K562 (cell line): ENCODE measurements around the gene TRAF7. TPM values are rescaled to one million over a fixed set of nuclear protein-coding genes. Genes with fewer than 3 reads are reported as not detected.
A peak's percentile ranks its signal among the peaks of the same experiment; 100 is the strongest.

Experiments used
- ATF1 ChIP-seq, 2 experiments: fragments of 450-650 bp in 1 of 2; IDR thresholded peaks; 2 replicates each; pipeline ENCODE4 v1.6.1; 2016; ENCODE audit warnings: missing compliant biosample characterization in 1 of 2, missing genetic modification characterization in 1 of 2
- BRD4 ChIP-seq: fragments of 200-600 bp; sonication (generic); IDR thresholded peaks from 2 replicates; pipeline ENCODE4 v1.6.1; 2017; ENCODE audit warnings: inconsistent platforms
- BRD9 ChIP-seq: fragments of 450-650 bp; IDR thresholded peaks from 2 replicates; pipeline ENCODE4 v1.6.1; 2018; ENCODE audit warnings: low read depth; ENCODE audit not compliant: partially characterized antibody
- FOXK1 ChIP-seq: sonication (generic); formaldehyde crosslinking; IDR thresholded peaks from 2 replicates; pipeline ENCODE4 v1.8.0; 2022; ENCODE audit warnings: missing genetic modification reagents, mild to moderate bottlenecking, borderline replicate concordance
- GATAD2A ChIP-seq: fragments of 450-650 bp; IDR thresholded peaks from 2 replicates; pipeline ENCODE4 v1.6.1; 2017
- MIER1 ChIP-seq: fragments of 450-650 bp; IDR thresholded peaks from 2 replicates; pipeline ENCODE4 v1.6.1; 2016; ENCODE audit warnings: antibody characterized with exemption, mild to moderate bottlenecking, low read depth
- MXI1 ChIP-seq: IDR thresholded peaks from 2 replicates; pipeline ENCODE4 v1.6.1; 2011; ENCODE audit warnings: low read depth, mild to moderate bottlenecking, improper control_type of control experiment, low read length
- MYC ChIP-seq, 2 experiments: fragments of 250-450 bp in 1 of 2; sonication (Bioruptor Pico) in 1 of 2; IDR thresholded peaks; 2 replicates each; pipeline versions ENCODE4 v1.5.1 to v1.6.1; 2012 to 2021; ENCODE audit warnings: low read depth in 2 of 2, borderline replicate concordance in 1 of 2, improper control_type of control experiment in 1 of 2, low read length in 1 of 2, mild to moderate bottlenecking in 1 of 2, moderate library complexity in 1 of 2
- SP2 ChIP-seq: IDR thresholded peaks from 2 replicates; pipeline ENCODE4 v1.6.1; 2011; ENCODE audit warnings: mild to moderate bottlenecking, low read depth, low read length, moderate library complexity; ENCODE audit not compliant: poor library complexity, severe bottlenecking; ENCODE audit errors: extremely low read depth
- SUPT5H ChIP-seq: fragments of 450-650 bp; IDR thresholded peaks from 2 replicates; pipeline ENCODE4 v1.6.1; 2016
- polyA plus RNA-seq, 8 experiments: library from polyadenylated mRNA; depleted of rRNA in 4 of 8; stranded (reverse) in 5 of 8; unstranded in 3 of 8; fragments of >200 nt; fragmentation: Nextera tagmentation in 2 of 8; fragmentation: Illumina TruSeq in 1 of 8; extraction: Ambion mirVana in 2 of 8; extraction: Trizol in 1 of 8; gene quantifications; 2 replicates each; pipeline versions ENCODE4 v1.2.1 to v1.2.3, GENCODE V29; 2011 to 2014; ENCODE audit warnings: inconsistent platforms in 1 of 8, missing spikeins in 1 of 8
- total RNA-seq, 7 experiments: library from RNA; depleted of rRNA in 6 of 7; stranded (reverse); fragments of >200 nt in 6 of 7; fragmentation: Illumina TruSeq in 2 of 7; extraction: Trizol in 2 of 7; gene quantifications; 2 replicates each; pipeline versions ENCODE4 v1.2.1 to v1.2.3, GENCODE V29; 2011 to 2021; ENCODE audit warnings: low replicate concordance in 1 of 7
- TF ChIP-seq, protein P1 (sequence below): sonication (generic); formaldehyde crosslinking; IDR thresholded peaks from 2 replicates; pipeline ENCODE4 v1.8.0; 2022; ENCODE audit warnings: mild to moderate bottlenecking, missing genetic modification reagents
- TF ChIP-seq, protein P2 (sequence below): fragments of 250-450 bp; sonication (Bioruptor Pico); IDR thresholded peaks from 2 replicates; pipeline ENCODE4 v1.8.0; 2022; ENCODE audit warnings: inconsistent platforms
- TF ChIP-seq, protein P3 (sequence below): IDR thresholded peaks from 2 replicates; pipeline ENCODE4 v1.6.1; 2012; ENCODE audit warnings: low read depth, low read length, improper control_type of control experiment, borderline replicate concordance
- TF ChIP-seq, protein P4 (sequence below): sonication (generic); formaldehyde crosslinking; IDR thresholded peaks from 2 replicates; pipeline ENCODE4 v1.8.1; 2022; ENCODE audit warnings: missing genetic modification reagents
- TF ChIP-seq, protein P5 (sequence below): fragments of 450-650 bp; formaldehyde crosslinking; conservative IDR thresholded peaks from 2 replicates; pipeline ENCODE4 v1.4.0; 2022; ENCODE audit warnings: mild to moderate bottlenecking, missing genetic modification characterization

Gene TRAF7
- total and polyA plus RNA-seq, 9 of the 15 experiments (the other 6 are each of a cell fraction or from before 2014, with no cell fraction given): 1.1 to 113 (median 41.6) TPM

DNA sequence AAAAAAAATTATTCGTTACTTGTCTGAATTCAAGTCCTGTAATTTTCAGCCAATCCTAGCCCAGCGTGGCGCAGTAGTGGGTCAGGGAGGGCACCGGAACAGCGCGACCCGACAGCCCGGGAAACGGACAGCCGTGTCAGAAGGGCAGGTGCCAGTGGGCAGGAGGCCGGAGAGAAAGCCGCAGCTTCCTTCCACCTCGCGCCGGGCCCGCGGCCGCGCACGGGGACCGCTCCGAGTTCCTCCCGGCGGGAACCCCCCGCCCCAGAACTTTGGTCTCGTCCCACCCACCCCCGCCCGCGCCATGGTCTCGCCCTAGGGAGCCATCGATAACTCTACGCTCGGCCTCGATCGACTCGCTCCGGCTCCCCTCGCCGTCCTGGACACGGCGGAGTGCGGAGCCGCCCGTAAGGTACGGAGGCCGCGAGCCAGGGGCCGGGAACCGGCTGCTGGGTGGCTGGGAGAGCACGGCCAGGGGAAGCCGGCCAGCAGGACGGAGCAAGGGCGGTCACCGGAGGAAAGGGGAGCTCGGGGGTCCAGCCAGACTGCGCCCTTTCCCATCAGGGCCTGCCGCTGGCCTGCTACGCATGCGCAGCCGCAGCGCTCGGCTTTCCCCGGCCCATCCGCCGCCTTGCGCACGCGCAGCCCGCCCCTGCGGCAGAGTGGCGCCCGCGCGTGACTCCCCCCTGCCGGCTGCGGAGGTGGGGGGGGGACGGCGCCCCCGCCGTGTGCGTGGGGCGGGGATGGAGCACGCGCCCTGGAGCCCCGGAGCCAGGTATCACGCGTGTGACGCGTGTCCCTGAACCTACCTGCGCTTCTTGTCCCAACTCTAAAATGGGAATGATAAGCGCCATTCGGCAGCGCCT, 49.8 kb downstream of the TRAF7 start, which contains the start of gene MLST8 (continued):
- TF ChIP-seq, protein P1, sequence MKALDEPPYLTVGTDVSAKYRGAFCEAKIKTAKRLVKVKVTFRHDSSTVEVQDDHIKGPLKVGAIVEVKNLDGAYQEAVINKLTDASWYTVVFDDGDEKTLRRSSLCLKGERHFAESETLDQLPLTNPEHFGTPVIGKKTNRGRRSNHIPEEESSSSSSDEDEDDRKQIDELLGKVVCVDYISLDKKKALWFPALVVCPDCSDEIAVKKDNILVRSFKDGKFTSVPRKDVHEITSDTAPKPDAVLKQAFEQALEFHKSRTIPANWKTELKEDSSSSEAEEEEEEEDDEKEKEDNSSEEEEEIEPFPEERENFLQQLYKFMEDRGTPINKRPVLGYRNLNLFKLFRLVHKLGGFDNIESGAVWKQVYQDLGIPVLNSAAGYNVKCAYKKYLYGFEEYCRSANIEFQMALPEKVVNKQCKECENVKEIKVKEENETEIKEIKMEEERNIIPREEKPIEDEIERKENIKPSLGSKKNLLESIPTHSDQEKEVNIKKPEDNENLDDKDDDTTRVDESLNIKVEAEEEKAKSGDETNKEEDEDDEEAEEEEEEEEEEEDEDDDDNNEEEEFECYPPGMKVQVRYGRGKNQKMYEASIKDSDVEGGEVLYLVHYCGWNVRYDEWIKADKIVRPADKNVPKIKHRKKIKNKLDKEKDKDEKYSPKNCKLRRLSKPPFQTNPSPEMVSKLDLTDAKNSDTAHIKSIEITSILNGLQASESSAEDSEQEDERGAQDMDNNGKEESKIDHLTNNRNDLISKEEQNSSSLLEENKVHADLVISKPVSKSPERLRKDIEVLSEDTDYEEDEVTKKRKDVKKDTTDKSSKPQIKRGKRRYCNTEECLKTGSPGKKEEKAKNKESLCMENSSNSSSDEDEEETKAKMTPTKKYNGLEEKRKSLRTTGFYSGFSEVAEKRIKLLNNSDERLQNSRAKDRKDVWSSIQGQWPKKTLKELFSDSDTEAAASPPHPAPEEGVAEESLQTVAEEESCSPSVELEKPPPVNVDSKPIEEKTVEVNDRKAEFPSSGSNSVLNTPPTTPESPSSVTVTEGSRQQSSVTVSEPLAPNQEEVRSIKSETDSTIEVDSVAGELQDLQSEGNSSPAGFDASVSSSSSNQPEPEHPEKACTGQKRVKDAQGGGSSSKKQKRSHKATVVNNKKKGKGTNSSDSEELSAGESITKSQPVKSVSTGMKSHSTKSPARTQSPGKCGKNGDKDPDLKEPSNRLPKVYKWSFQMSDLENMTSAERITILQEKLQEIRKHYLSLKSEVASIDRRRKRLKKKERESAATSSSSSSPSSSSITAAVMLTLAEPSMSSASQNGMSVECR (CRISPR knock-in tag): peak; percentile 72; the same call in 1 of the 2 replicates
- TF ChIP-seq ATF1 (CRISPR knock-in tag; IDR thresholded peaks at IDR 0.05): no peak
- peak; percentile 70 for TF ChIP-seq ATF1 (tag; IDR thresholded peaks at IDR 0.05)
- TF ChIP-seq, protein P2, sequence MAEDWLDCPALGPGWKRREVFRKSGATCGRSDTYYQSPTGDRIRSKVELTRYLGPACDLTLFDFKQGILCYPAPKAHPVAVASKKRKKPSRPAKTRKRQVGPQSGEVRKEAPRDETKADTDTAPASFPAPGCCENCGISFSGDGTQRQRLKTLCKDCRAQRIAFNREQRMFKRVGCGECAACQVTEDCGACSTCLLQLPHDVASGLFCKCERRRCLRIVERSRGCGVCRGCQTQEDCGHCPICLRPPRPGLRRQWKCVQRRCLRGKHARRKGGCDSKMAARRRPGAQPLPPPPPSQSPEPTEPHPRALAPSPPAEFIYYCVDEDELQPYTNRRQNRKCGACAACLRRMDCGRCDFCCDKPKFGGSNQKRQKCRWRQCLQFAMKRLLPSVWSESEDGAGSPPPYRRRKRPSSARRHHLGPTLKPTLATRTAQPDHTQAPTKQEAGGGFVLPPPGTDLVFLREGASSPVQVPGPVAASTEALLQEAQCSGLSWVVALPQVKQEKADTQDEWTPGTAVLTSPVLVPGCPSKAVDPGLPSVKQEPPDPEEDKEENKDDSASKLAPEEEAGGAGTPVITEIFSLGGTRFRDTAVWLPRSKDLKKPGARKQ: no peak
- no peak for TF ChIP-seq BRD4
- TF ChIP-seq, protein P3, sequence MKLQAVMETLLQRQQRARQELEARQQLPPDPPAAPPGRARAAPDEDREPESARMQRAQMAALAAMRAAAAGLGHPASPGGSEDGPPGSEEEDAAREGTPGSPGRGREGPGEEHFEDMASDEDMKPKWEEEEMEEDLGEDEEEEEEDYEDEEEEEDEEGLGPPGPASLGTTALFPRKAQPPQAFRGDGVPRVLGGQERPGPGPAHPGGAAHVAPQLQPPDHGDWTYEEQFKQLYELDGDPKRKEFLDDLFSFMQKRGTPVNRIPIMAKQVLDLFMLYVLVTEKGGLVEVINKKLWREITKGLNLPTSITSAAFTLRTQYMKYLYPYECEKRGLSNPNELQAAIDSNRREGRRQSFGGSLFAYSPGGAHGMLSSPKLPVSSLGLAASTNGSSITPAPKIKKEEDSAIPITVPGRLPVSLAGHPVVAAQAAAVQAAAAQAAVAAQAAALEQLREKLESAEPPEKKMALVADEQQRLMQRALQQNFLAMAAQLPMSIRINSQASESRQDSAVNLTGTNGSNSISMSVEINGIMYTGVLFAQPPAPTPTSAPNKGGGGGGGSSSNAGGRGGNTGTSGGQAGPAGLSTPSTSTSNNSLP: peak; percentile 44; the same call in 1 of the 2 replicates
- TF ChIP-seq SP2: no peak
- TF ChIP-seq MIER1: peak; percentile 19; the same call in 1 of the 2 replicates
- TF ChIP-seq, protein P4, sequence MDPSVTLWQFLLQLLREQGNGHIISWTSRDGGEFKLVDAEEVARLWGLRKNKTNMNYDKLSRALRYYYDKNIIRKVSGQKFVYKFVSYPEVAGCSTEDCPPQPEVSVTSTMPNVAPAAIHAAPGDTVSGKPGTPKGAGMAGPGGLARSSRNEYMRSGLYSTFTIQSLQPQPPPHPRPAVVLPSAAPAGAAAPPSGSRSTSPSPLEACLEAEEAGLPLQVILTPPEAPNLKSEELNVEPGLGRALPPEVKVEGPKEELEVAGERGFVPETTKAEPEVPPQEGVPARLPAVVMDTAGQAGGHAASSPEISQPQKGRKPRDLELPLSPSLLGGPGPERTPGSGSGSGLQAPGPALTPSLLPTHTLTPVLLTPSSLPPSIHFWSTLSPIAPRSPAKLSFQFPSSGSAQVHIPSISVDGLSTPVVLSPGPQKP: no peak
- no peak; the same call in 1 of the 2 replicates for TF ChIP-seq MXI1
- TF ChIP-seq, protein P5, sequence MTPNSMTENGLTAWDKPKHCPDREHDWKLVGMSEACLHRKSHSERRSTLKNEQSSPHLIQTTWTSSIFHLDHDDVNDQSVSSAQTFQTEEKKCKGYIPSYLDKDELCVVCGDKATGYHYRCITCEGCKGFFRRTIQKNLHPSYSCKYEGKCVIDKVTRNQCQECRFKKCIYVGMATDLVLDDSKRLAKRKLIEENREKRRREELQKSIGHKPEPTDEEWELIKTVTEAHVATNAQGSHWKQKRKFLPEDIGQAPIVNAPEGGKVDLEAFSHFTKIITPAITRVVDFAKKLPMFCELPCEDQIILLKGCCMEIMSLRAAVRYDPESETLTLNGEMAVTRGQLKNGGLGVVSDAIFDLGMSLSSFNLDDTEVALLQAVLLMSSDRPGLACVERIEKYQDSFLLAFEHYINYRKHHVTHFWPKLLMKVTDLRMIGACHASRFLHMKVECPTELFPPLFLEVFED (CRISPR knock-in tag): no peak
- TF ChIP-seq MYC (IDR thresholded peaks at IDR 0.05; ENCODE audit: low read depth, low read length): peak; percentile 96
- TF ChIP-seq MYC (CRISPR knock-in tag; IDR thresholded peaks at IDR 0.05; ENCODE audit: borderline replicate concordance, low read depth): 0 out of 2 replicates have a peak, but pooled peaks have one; percentile 61
- TF ChIP-seq FOXK1: 0 out of 2 replicates have a peak, but pooled peaks have one; percentile 39
- TF ChIP-seq SUPT5H: peak; percentile 95
- peak; percentile 21 for TF ChIP-seq BRD9
- TF ChIP-seq GATAD2A: peak; percentile 67; the same call in 1 of the 2 replicates
